H1 (cell line): ENCODE results near the gene KCNK7. TPM values are rescaled to one million over a fixed set of nuclear protein-coding genes. Genes with fewer than 3 reads are reported as not detected.

Experiments
- CTCF ChIA-PET: fragments of 300-600 bp; sonication (Branson Sonifier 250); formaldehyde crosslinking; loops from one replicate; lab custom pipeline; 2021; ENCODE audit not compliant: partially characterized antibody; lab: Charles Lee
- POLR2A ChIA-PET: fragments of 300-600 bp; sonication (Branson Sonifier 250); formaldehyde crosslinking; loops from one replicate; lab custom pipeline; 2021; ENCODE audit warnings: inconsistent platforms; ENCODE audit not compliant: partially characterized antibody; lab: Charles Lee
- DNase-seq, 2 experiments: peaks; one replicate each; pipeline versions ENCODE4 v3.0.0 to v3.0.0-alpha.2; 2010 to 2022; ENCODE audit warnings: low spot score in 2 of 2, low read depth in 1 of 2, mixed read lengths in 1 of 2
- FAIRE-seq: peaks from 2 replicates; lab custom pipeline; 2011; peaks lifted over from hg19 to GRCh38; lab: Jason Lieb, UNC
- H2AFZ ChIP-seq: 2 replicates; pipeline ENCODE4 v1.8.1; 2012; ENCODE audit warnings: low read length, inconsistent platforms
- H2AK5ac ChIP-seq: 2 replicates; pipeline ENCODE4 v1.6.1; 2013; ENCODE audit warnings: low read depth, low read length
- H2BK120ac ChIP-seq: replicated peaks from 2 replicates; pipeline ENCODE3; 2013; ENCODE audit warnings: low read depth, low read length, inconsistent platforms
- H2BK12ac ChIP-seq: 2 replicates; pipeline ENCODE4 v1.6.1; 2013; ENCODE audit warnings: low read depth, low read length
- H2BK15ac ChIP-seq: 2 replicates; pipeline ENCODE4 v1.6.1; 2013; ENCODE audit warnings: low read length
- H2BK20ac ChIP-seq: 2 replicates; pipeline ENCODE4 v1.6.1; 2013; ENCODE audit warnings: low read length
- H2BK5ac ChIP-seq: 2 replicates; pipeline ENCODE4 v1.6.1; 2013; ENCODE audit warnings: low read depth, low read length
- H3K14ac ChIP-seq: 2 replicates; pipeline ENCODE4 v1.6.1; 2013; ENCODE audit warnings: inconsistent platforms; ENCODE audit not compliant: insufficient read length
- H3K18ac ChIP-seq: 2 replicates; pipeline ENCODE4 v1.6.1; 2013; ENCODE audit warnings: low read length; ENCODE audit errors: extremely low read depth
- H3K23ac ChIP-seq: 2 replicates; pipeline ENCODE4 v1.6.1; 2013; ENCODE audit warnings: inconsistent platforms; ENCODE audit not compliant: insufficient read length
- H3K23me2 ChIP-seq: 2 replicates; pipeline ENCODE4 v1.6.1; 2013; ENCODE audit warnings: low read depth, low read length
- H3K27ac ChIP-seq: 2 replicates; pipeline ENCODE4 v1.6.1; 2011; ENCODE audit warnings: low read depth, low read length, inconsistent platforms
- H3K27me3 ChIP-seq, 4 experiments: replicated peaks in 1 of 4; 1 replicate in 1 of 4; 2 replicates in 3 of 4; pipeline versions ENCODE4 v1.6.1 to v1.8.1; 2011 to 2013; ENCODE audit warnings: low read length in 3 of 4, mild to moderate bottlenecking in 3 of 4, inconsistent platforms in 2 of 4, mixed read lengths in 2 of 4, moderate library complexity in 1 of 4; ENCODE audit not compliant: control insufficient read depth in 3 of 4, insufficient read depth in 3 of 4; ENCODE audit errors: extremely low read depth in 1 of 4
- H3K36me3 ChIP-seq, 4 experiments: 2 replicates each; pipeline versions ENCODE4 v1.6.1 to v1.8.1; 2011 to 2013; ENCODE audit warnings: mild to moderate bottlenecking in 4 of 4, low read length in 3 of 4, moderate library complexity in 2 of 4, control low read depth in 1 of 4, inconsistent platforms in 1 of 4; ENCODE audit not compliant: insufficient read depth in 4 of 4, control insufficient read depth in 2 of 4
- H3K4ac ChIP-seq: replicated peaks from 2 replicates; pipeline ENCODE3; 2013; ENCODE audit warnings: low read length, low read depth, mixed read lengths, inconsistent platforms; ENCODE audit not compliant: insufficient read length
- H3K4me1 ChIP-seq, 4 experiments: replicated peaks in 1 of 4; 1 replicate in 1 of 4; 2 replicates in 3 of 4; pipeline versions ENCODE4 v1.6.1 to v1.8.1; 2011 to 2013; ENCODE audit warnings: low read length in 3 of 4, inconsistent platforms in 2 of 4, mixed read lengths in 1 of 4; ENCODE audit not compliant: insufficient read depth in 4 of 4, control insufficient read depth in 3 of 4
- H3K4me2 ChIP-seq, 2 experiments: 2 replicates each; pipeline versions ENCODE4 v1.6.1 to v1.8.1; 2011 to 2013; ENCODE audit warnings: low read depth in 2 of 2, low read length in 2 of 2, control low read depth in 1 of 2, inconsistent platforms in 1 of 2, mild to moderate bottlenecking in 1 of 2; ENCODE audit not compliant: insufficient read depth in 1 of 2
- H3K4me3 ChIP-seq, 4 experiments: fragments of 200-600, 300-600 bp in 1 of 4; sonication (generic), shearing (Covaris generic), sonication (Bioruptor Twin) in 1 of 4; 2 replicates each; pipeline versions ENCODE4 v1.5.1 to v1.8.1; 2011 to 2016; ENCODE audit warnings: low read length in 4 of 4, low read depth in 3 of 4, control low read depth in 2 of 4, inconsistent platforms in 2 of 4, mild to moderate bottlenecking in 2 of 4, mixed read lengths in 1 of 4, moderate library complexity in 1 of 4; ENCODE audit not compliant: insufficient read depth in 2 of 4; ENCODE audit errors: extremely low read depth in 1 of 4
- H3K56ac ChIP-seq: replicated peaks from 2 replicates; pipeline ENCODE3; 2013; ENCODE audit warnings: low read depth, mild to moderate bottlenecking, mixed read lengths, low read length, inconsistent platforms; ENCODE audit not compliant: insufficient read length
- H3K79me1 ChIP-seq: 2 replicates; pipeline ENCODE4 v1.6.1; 2013; ENCODE audit warnings: low read depth, low read length, control low read depth
- H3K79me2 ChIP-seq, 2 experiments: 2 replicates each; pipeline versions ENCODE4 v1.6.1 to v1.8.1; 2012 to 2013; ENCODE audit warnings: low read length in 2 of 2, mild to moderate bottlenecking in 2 of 2, inconsistent platforms in 1 of 2; ENCODE audit not compliant: insufficient read depth in 2 of 2, control insufficient read depth in 1 of 2
- H3K9ac ChIP-seq, 4 experiments: replicated peaks in 1 of 4; 1 replicate in 1 of 4; 2 replicates in 3 of 4; pipeline versions ENCODE4 v1.6.1 to v1.8.1; 2011 to 2013; ENCODE audit warnings: low read depth in 3 of 4, low read length in 3 of 4, control low read depth in 2 of 4, mild to moderate bottlenecking in 2 of 4, moderate library complexity in 2 of 4, inconsistent platforms in 1 of 4; ENCODE audit errors: extremely low read depth in 1 of 4
- H3K9me3 ChIP-seq, 2 experiments: 2 replicates each; pipeline versions ENCODE4 v1.6.1 to v1.8.1; 2012 to 2013; ENCODE audit warnings: mild to moderate bottlenecking in 2 of 2, moderate library complexity in 2 of 2, control low read depth in 1 of 2, inconsistent platforms in 1 of 2, low read depth in 1 of 2, low read length in 1 of 2, mixed read lengths in 1 of 2; ENCODE audit not compliant: insufficient read depth in 2 of 2
- H4K20me1 ChIP-seq, 2 experiments: replicated peaks in 1 of 2; 2 replicates each; pipeline versions ENCODE3 to v1.8.1; 2011 to 2013; ENCODE audit warnings: inconsistent platforms in 2 of 2, low read length in 2 of 2, mild to moderate bottlenecking in 1 of 2; ENCODE audit not compliant: insufficient read depth in 2 of 2, control insufficient read depth in 1 of 2
- H4K5ac ChIP-seq: 2 replicates; pipeline ENCODE4 v1.6.1; 2013; ENCODE audit warnings: low read length, low read depth, mixed read lengths, inconsistent platforms; ENCODE audit not compliant: insufficient read length
- H4K8ac ChIP-seq: 2 replicates; pipeline ENCODE4 v1.8.0; 2013; ENCODE audit warnings: mild to moderate bottlenecking, moderate library complexity, low read length, inconsistent platforms; ENCODE audit not compliant: insufficient read depth; ENCODE audit errors: extremely low read depth
- H4K91ac ChIP-seq: replicated peaks from 2 replicates; pipeline ENCODE3; 2013; ENCODE audit warnings: low read length, mixed read lengths, inconsistent platforms; ENCODE audit not compliant: insufficient read length
- ASH2L ChIP-seq: fragments of 200-600, 300-600 bp; sonication (generic); IDR thresholded peaks from one replicate; pipeline ENCODE4 v1.7.1; 2017; ENCODE audit warnings: low read length
- BACH1 ChIP-seq: IDR thresholded peaks from 2 replicates; pipeline ENCODE4 v1.6.1; 2012; ENCODE audit warnings: low read length, improper control_type of control experiment
- BCL11A ChIP-seq, 2 experiments: IDR thresholded peaks; one replicate each; pipeline ENCODE4 v1.6.1; 2011; ENCODE audit warnings: low read depth in 2 of 2, low read length in 2 of 2, mild to moderate bottlenecking in 2 of 2
- CBX5 ChIP-seq: fragments of 300-800, 300-1000 bp; sonication (generic); IDR thresholded peaks from 2 replicates; pipeline ENCODE4 v1.7.1; 2016; ENCODE audit warnings: antibody characterized with exemption, low read length, low read depth
- E2F6 ChIP-seq: IDR thresholded peaks from 2 replicates; pipeline ENCODE4 v1.6.1; 2012; ENCODE audit warnings: inconsistent platforms
- EZH2 ChIP-seq: fragments of 200-600 bp; sonication (generic); IDR thresholded peaks from 2 replicates; pipeline ENCODE4 v1.7.1; 2012; ENCODE audit warnings: low read depth, mild to moderate bottlenecking, moderate library complexity, low read length, inconsistent platforms; ENCODE audit not compliant: severe bottlenecking
- MAFK ChIP-seq: IDR thresholded peaks from 2 replicates; pipeline ENCODE4 v1.6.1; 2012; ENCODE audit warnings: low read depth, mild to moderate bottlenecking, improper control_type of control experiment, low read length
- POLR2A ChIP-seq, 2 experiments: IDR thresholded peaks; 1 replicate in 1 of 2; 2 replicates in 1 of 2; pipeline ENCODE4 v1.6.1; 2011; ENCODE audit warnings: low read depth in 2 of 2, low read length in 2 of 2, mild to moderate bottlenecking in 2 of 2; ENCODE audit errors: control extremely low read depth in 1 of 2
- RFX5 ChIP-seq: IDR thresholded peaks from 2 replicates; pipeline ENCODE4 v1.6.1; 2011; ENCODE audit warnings: low read depth, low read length, improper control_type of control experiment, borderline replicate concordance
- TBP ChIP-seq: IDR thresholded peaks from 2 replicates; pipeline ENCODE4 v1.6.1; 2011; ENCODE audit warnings: low read depth, low read length, improper control_type of control experiment
- ZNF274 ChIP-seq: IDR thresholded peaks from 2 replicates; pipeline ENCODE4 v1.7.0; 2012; ENCODE audit warnings: low read length, borderline replicate concordance; ENCODE audit errors: extremely low read depth
- WGBS, 2 experiments: shearing (Covaris generic) in 1 of 2; methylation state at CpG; one replicate each; pipeline versions ENCODE4 v1.1.6 to v1.1.7; 2013 to 2015; ENCODE audit warnings: low lambda C conversion rate in 2 of 2, mixed read lengths in 2 of 2, inconsistent platforms in 1 of 2, low coverage in 1 of 2, missing lambda C conversion rate in 1 of 2; ENCODE audit not compliant: insufficient replicate concordance in 2 of 2, insufficient coverage in 1 of 2, insufficient read length in 1 of 2; ENCODE audit errors: extremely low coverage in 1 of 2, missing lambda C conversion rate in 1 of 2; 5-methylcytosine and 5-hydroxymethylcytosine counted together
- polyA plus RNA-seq, 7 experiments: library from polyadenylated mRNA; depleted of rRNA in 3 of 7; stranded (reverse) in 5 of 7; unstranded in 2 of 7; fragments of >200 nt in 5 of 7; fragments of 200-250 nt in 2 of 7; gene quantifications; 1 replicate in 5 of 7; 2 replicates in 1 of 7; 4 replicates in 1 of 7; pipeline versions ENCODE4 v1.2.1 to v1.2.3, GENCODE V29; 2011 to 2013; ENCODE audit warnings: missing spikeins in 2 of 7, mixed read lengths in 2 of 7
- total RNA-seq: library from RNA; stranded (reverse); fragmentation: NEBNext Ultra II Directional; extraction: Animal tissue kit (Norgen Biotek cat#: 25700); gene quantifications from 2 replicates; pipeline ENCODE4 v1.2.1, GENCODE V29; 2021

Gene KCNK7
- total and polyA plus RNA-seq, 2 of the 8 experiments (the other 6 are each of a cell fraction or from before 2014, with no cell fraction given): 0.74 to 1.0 TPM

- CTCF ChIA-PET: interaction anchor here (0.5 to 6.9 kb wide), 6 partner anchors 11 to 731 kb away, joined by 3 to 78 read pairs (median 3); partner anchors contain the start of gene FAM89B
Observed at GRCh38 chr11:65555693-65556231, 39.8 kb downstream of the KCNK7 start.

More at GRCh38 chr11:65555693-65556231, 39.8 kb downstream of the KCNK7 start:
- Histone ChIP-seq H3K4me2 (no peak overlapping the region; a peak in 1 of 4 replicates), H3K36me3 (no peaks in the 10 kb centered on the region), H2BK15ac (no peak overlapping the region), H2BK120ac (no peak overlapping the region), H4K20me1 (peaks cover 0 to 2% of the 10 kb centered on the region in 2 experiments), H2AK5ac (no peak overlapping the region), H3K27me3 (peaks cover 0 to 34% (median 22%) of the 10 kb centered on the region in 4 experiments; a peak in 5 of 7 replicates), H3K14ac (no peak overlapping the region), H4K8ac (no peak overlapping the region), H3K56ac (no peak overlapping the region), H3K4me1 (peaks cover 0 to 57% (median 44%) of the 10 kb centered on the region in 4 experiments; a peak in 6 of 7 replicates), H3K9me3 (no peaks in the 10 kb centered on the region), H4K5ac (no peak overlapping the region), H3K27ac (no peak overlapping the region), H3K18ac (no peak overlapping the region), H4K91ac (no peak overlapping the region), H3K9ac (no peak overlapping the region), H3K79me2 (no peaks in the 10 kb centered on the region), H3K4ac (no peak overlapping the region), H3K23me2 (peaks cover 10% of the 10 kb centered on the region; the same call in 1 of the 2 replicates), H2BK12ac (0 out of 2 replicates have a peak overlapping the region, but pooled peaks have one; percentile 42), H2BK20ac (no peak overlapping the region), H2BK5ac (no peak overlapping the region), H2AFZ (no peak overlapping the region), H3K23ac (no peak overlapping the region), H3K4me3 (no peak overlapping the region), H3K79me1 (no peaks in the 10 kb centered on the region)
- FAIRE-seq (no peak), DNase-seq (no peak)
- TF ChIP-seq POLR2A (IDR thresholded peaks at IDR 0.05; ENCODE audit: control extremely low read depth in 1 of 2, low read depth in 2 of 2, low read length in 2 of 2) (no peak), TBP (no peak), ASH2L (no peak), E2F6 (no peak), BACH1 (no peak), RFX5 (no peak), MAFK (no peak), EZH2 (no peak), BCL11A (IDR thresholded peaks at IDR 0.05; ENCODE audit: low read depth in 2 of 2, low read length in 2 of 2) (no peak), CBX5 (no peak), ZNF274 (no peak)
- 73% methylated on average over 5 of the region's 6 CpGs; no CpG with 5 or more reads in 1 of the 2 experiments for WGBS, 2 experiments
- POLR2A ChIA-PET: interaction anchor here (1.0 to 1.2 kb wide), 3 partner anchors 15 to 23 kb away, joined by 3 read pairs; no protein-coding TSS in a partner anchor
